ENCODE measurements around the gene RFPL4AL1.

The RFPL4AL1 gene

GRCh38 chr19:55795021-55795420 is 26.1 kb downstream of the RFPL4AL1 start:
- Histone ChIP-seq H3K4me1 (ENCODE audit: low read length) (no peaks in the 10 kb centered on the region), H3K4me3 (ENCODE audit: low read length) (no peak overlapping the region), H2AFZ (ENCODE audit: low read depth, low read length) (no peak overlapping the region), H3K36me3 (replicated peaks; ENCODE audit: low read depth, low read length) (no peaks in the 10 kb centered on the region), H3K27ac (ENCODE audit: low read length) (no peak overlapping the region), H4K20me1 (ENCODE audit: insufficient read depth, low read length) (no peaks in the 10 kb centered on the region), H3K9me3 (ENCODE audit: insufficient read depth, low read length) (no peaks in the 10 kb centered on the region), H3K27me3 (ENCODE audit: low read depth, low read length) (no peaks in the 10 kb centered on the region), H3K79me2 (ENCODE audit: low read length) (no peaks in the 10 kb centered on the region), H3K4me2 (ENCODE audit: low read length) (no peak overlapping the region), H3K9ac (ENCODE audit: low read length) (no peak overlapping the region)
- TF ChIP-seq, protein P1, sequence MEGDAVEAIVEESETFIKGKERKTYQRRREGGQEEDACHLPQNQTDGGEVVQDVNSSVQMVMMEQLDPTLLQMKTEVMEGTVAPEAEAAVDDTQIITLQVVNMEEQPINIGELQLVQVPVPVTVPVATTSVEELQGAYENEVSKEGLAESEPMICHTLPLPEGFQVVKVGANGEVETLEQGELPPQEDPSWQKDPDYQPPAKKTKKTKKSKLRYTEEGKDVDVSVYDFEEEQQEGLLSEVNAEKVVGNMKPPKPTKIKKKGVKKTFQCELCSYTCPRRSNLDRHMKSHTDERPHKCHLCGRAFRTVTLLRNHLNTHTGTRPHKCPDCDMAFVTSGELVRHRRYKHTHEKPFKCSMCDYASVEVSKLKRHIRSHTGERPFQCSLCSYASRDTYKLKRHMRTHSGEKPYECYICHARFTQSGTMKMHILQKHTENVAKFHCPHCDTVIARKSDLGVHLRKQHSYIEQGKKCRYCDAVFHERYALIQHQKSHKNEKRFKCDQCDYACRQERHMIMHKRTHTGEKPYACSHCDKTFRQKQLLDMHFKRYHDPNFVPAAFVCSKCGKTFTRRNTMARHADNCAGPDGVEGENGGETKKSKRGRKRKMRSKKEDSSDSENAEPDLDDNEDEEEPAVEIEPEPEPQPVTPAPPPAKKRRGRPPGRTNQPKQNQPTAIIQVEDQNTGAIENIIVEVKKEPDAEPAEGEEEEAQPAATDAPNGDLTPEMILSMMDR (IDR thresholded peaks at IDR 0.05; ENCODE audit: low read depth, low read length) = no peak
- TF ChIP-seq EZH2phosphoT487 (IDR thresholded peaks at IDR 0.05; ENCODE audit: low read depth) = no peak

DNA sequence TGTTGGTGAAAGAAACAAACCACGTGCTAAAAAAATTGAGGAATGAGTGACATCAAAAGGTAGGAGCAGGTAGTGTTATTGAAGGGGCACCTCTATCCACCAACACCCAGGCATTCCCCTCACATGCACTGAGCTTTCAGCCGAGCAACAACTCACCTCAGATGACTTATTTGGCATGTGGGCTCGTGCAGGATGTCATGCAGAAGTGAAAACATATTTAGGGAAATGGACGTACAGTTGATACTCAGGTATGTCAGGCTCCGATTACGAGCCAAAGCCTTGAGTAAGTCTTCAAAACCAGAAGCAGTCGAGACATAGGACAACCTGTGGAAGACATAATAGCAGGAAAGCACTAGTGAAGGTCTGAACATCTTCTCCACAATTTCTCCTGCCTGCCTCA is 32.5 kb downstream of the RFPL4AL1 start:
- H4K20me1 ChIP-seq (ENCODE audit: insufficient read depth, low read length) = no peaks in the 10 kb centered on the region
- TF ChIP-seq EZH2phosphoT487 (IDR thresholded peaks at IDR 0.05; ENCODE audit: low read depth) = no peak
- TF ChIP-seq, protein P1 (IDR thresholded peaks at IDR 0.05; ENCODE audit: low read depth, low read length) = no peak
- H3K4me2 ChIP-seq (ENCODE audit: low read length) = peak overlapping the region; percentile 46
- H3K27me3 ChIP-seq (ENCODE audit: low read depth, low read length) = no peaks in the 10 kb centered on the region
- no peak overlapping the region for H3K9ac ChIP-seq (ENCODE audit: low read length)
- peak overlapping the region; percentile 29; the same call in 1 of the 2 replicates for H3K4me3 ChIP-seq (ENCODE audit: low read length)
- H3K79me2 ChIP-seq (ENCODE audit: low read length) = no peaks in the 10 kb centered on the region
- peak overlapping the region; percentile 19; the same call in 1 of the 2 replicates for H2AFZ ChIP-seq (ENCODE audit: low read depth, low read length)
- no peak overlapping the region for H3K27ac ChIP-seq (ENCODE audit: low read length)
- H3K9me3 ChIP-seq (ENCODE audit: insufficient read depth, low read length) = no peaks in the 10 kb centered on the region
- peaks cover 16% of the 10 kb centered on the region for H3K4me1 ChIP-seq (ENCODE audit: low read length)
- H3K36me3 ChIP-seq (replicated peaks; ENCODE audit: low read depth, low read length) = no peaks in the 10 kb centered on the region

- no peaks in the 10 kb centered on the region for H3K36me3 ChIP-seq (replicated peaks; ENCODE audit: low read depth, low read length)
- no peaks in the 10 kb centered on the region for H4K20me1 ChIP-seq (ENCODE audit: insufficient read depth, low read length)
- H2AFZ ChIP-seq (ENCODE audit: low read depth, low read length) = no peak overlapping the region
- H3K4me3 ChIP-seq (ENCODE audit: low read length) = no peak overlapping the region
- peaks cover 16% of the 10 kb centered on the region for H3K4me1 ChIP-seq (ENCODE audit: low read length)
- TF ChIP-seq, protein P1 (IDR thresholded peaks at IDR 0.05; ENCODE audit: low read depth, low read length) = no peak
- TF ChIP-seq EZH2phosphoT487 (IDR thresholded peaks at IDR 0.05; ENCODE audit: low read depth) = no peak
- H3K79me2 ChIP-seq (ENCODE audit: low read length) = no peaks in the 10 kb centered on the region
- H3K9ac ChIP-seq (ENCODE audit: low read length) = no peak overlapping the region
- no peaks in the 10 kb centered on the region for H3K27me3 ChIP-seq (ENCODE audit: low read depth, low read length)
- no peak overlapping the region for H3K27ac ChIP-seq (ENCODE audit: low read length)
- no peak overlapping the region for H3K4me2 ChIP-seq (ENCODE audit: low read length)
- H3K9me3 ChIP-seq (ENCODE audit: insufficient read depth, low read length) = no peaks in the 10 kb centered on the region
Observed at GRCh38 chr19:55802281-55802680, 33.4 kb downstream of the RFPL4AL1 start.

GRCh38 chr19:55809381-55810058 is 40.6 kb downstream of the RFPL4AL1 start:
- Histone ChIP-seq H3K9me3 (ENCODE audit: insufficient read depth, low read length) (peaks cover 8% of the 10 kb centered on the region), H3K4me3 (ENCODE audit: low read length) (peak overlapping the region; percentile 52), H2AFZ (ENCODE audit: low read depth, low read length) (peak overlapping the region; percentile 100), H3K27ac (ENCODE audit: low read length) (no peak overlapping the region), H3K79me2 (ENCODE audit: low read length) (no peaks in the 10 kb centered on the region), H4K20me1 (ENCODE audit: insufficient read depth, low read length) (no peaks in the 10 kb centered on the region), H3K36me3 (replicated peaks; ENCODE audit: low read depth, low read length) (peaks cover 5% of the 10 kb centered on the region), H3K4me1 (ENCODE audit: low read length) (peaks cover 13% of the 10 kb centered on the region), H3K4me2 (ENCODE audit: low read length) (peak overlapping the region; percentile 61), H3K9ac (ENCODE audit: low read length) (peak overlapping the region; percentile 24; the same call in 1 of the 2 replicates), H3K27me3 (ENCODE audit: low read depth, low read length) (no peaks in the 10 kb centered on the region)
- TF ChIP-seq, protein P1 (IDR thresholded peaks at IDR 0.05; ENCODE audit: low read depth, low read length) = peak; percentile 75
- no peak for TF ChIP-seq EZH2phosphoT487 (IDR thresholded peaks at IDR 0.05; ENCODE audit: low read depth)

All from OCI-LY3 (cell line).